Measurements from ENCODE around the gene NOSIP. TPM values are rescaled to one million over a fixed set of nuclear protein-coding genes. Genes with fewer than 3 reads are reported as not detected.

The NOSIP gene
- total RNA-seq, 4 donors from 2014 or later: 62.4 to 92.8 (median 78.9) TPM

- intact Hi-C loops (cut with DNase I; ENCODE audit: low total_unique reads) (loop anchor here (1.0 to 10.0 kb wide), 5 partner anchors 47 to 1129 kb away; partner anchors contain the start of genes CYTH2, FUZ, MYH14 and PRMT1), in situ Hi-C loops (cut with MboI; ENCODE audit: low sequenced_read_pairs in 4 of 4) (no loop called here)
- ATAC-seq: peak; percentile 71 to 77
- H3K27me3 ChIP-seq: no peaks in the 10 kb centered on the region
- TF ChIP-seq POLR2A (IDR thresholded peaks at IDR 0.05): peak in 1 of 2 donors; percentile 20
- TF ChIP-seq CTCF (IDR thresholded peaks at IDR 0.05 in 4 of 5, conservative IDR thresholded peaks at IDR 0.05 in 1 of 5): no peak
- peak overlapping the region; percentile 86 to 95 (median 94) for H3K27ac ChIP-seq
- H3K4me3 ChIP-seq: peak overlapping the region; percentile 62 to 82 (median 70)
- H3K4me1 ChIP-seq: peaks cover 14 to 15% of the 10 kb centered on the region in 2 donors
- no peaks in the 10 kb centered on the region for H3K9me3 ChIP-seq
- peaks cover 0 to 24% of the 10 kb centered on the region in 2 donors for H3K36me3 ChIP-seq
- peak; percentile 96 to 97 for DNase-seq
These were observed 13.1 kb upstream of the NOSIP start for GRCh38 chr19:49593233-49594113.

GRCh38 chr19:49592486-49593232, 12.3 kb upstream of the NOSIP start:
- no peak for DNase-seq
- Histone ChIP-seq H3K27me3 (no peaks in the 10 kb centered on the region), H3K4me3 (peak overlapping the region; percentile 62 to 82 (median 70)), H3K27ac (peak overlapping the region; percentile 86 to 95 (median 94)), H3K9me3 (no peaks in the 10 kb centered on the region), H3K4me1 (peaks cover 14 to 15% of the 10 kb centered on the region in 2 donors), H3K36me3 (peaks cover 0 to 24% of the 10 kb centered on the region in 2 donors)
- in situ Hi-C loops (cut with MboI; ENCODE audit: low sequenced_read_pairs in 4 of 4): no loop called here
- no peak for ATAC-seq
- intact Hi-C loops (cut with DNase I; ENCODE audit: low total_unique reads): loop anchor here (1.0 to 10.0 kb wide), 5 partner anchors 48 to 1128 kb away; partner anchors contain the start of genes CYTH2, FUZ, MYH14 and PRMT1
- TF ChIP-seq POLR2A (IDR thresholded peaks at IDR 0.05) (no peak), CTCF (IDR thresholded peaks at IDR 0.05 in 4 of 5, conservative IDR thresholded peaks at IDR 0.05 in 1 of 5) (no peak)

- Histone ChIP-seq H3K9me3 (no peaks in the 10 kb centered on the region), H3K27ac (peak overlapping the region; percentile 86 to 95 (median 94)), H3K4me3 (peak overlapping the region; percentile 62 to 82 (median 70)), H3K36me3 (peaks cover 0 to 24% of the 10 kb centered on the region in 2 donors), H3K27me3 (no peaks in the 10 kb centered on the region), H3K4me1 (peaks cover 14 to 15% of the 10 kb centered on the region in 2 donors)
- TF ChIP-seq CTCF (IDR thresholded peaks at IDR 0.05 in 4 of 5, conservative IDR thresholded peaks at IDR 0.05 in 1 of 5): no peak
- no peak for TF ChIP-seq POLR2A (IDR thresholded peaks at IDR 0.05)
- in situ Hi-C loops (cut with MboI; ENCODE audit: low sequenced_read_pairs in 4 of 4) (no loop called here), intact Hi-C loops (cut with DNase I; ENCODE audit: low total_unique reads) (loop anchor here (5.0 to 10.0 kb wide), 4 partner anchors 85 to 1127 kb away; partner anchors contain the start of genes CYTH2, FUZ, MYH14 and PRMT1)
- DNase-seq (no peak), ATAC-seq (no peak)
These were observed 11.6 kb upstream of the NOSIP start for GRCh38 chr19:49591731-49592485.
